Measurements from ENCODE around the gene MEX3C.

DNA sequence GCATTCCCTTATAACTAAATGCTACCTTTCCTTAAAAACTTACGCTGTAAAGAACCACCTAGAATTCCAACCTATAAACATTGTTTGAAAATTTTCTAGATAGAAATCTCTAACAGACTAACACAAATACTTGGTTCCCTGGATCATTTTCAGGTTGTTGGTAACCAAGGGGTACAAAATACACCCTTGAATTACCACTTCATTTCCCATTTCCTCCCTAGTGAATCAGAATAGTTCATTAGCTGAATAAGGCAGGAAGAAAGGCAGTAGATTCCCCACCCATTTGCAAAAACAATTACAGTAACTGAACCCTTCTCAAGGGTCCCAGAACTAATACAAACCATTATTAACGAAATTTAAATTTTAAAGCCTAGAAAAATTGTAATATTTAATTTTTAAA is 5.5 kb downstream of the MEX3C start:
- TF ChIP-seq, protein P1, sequence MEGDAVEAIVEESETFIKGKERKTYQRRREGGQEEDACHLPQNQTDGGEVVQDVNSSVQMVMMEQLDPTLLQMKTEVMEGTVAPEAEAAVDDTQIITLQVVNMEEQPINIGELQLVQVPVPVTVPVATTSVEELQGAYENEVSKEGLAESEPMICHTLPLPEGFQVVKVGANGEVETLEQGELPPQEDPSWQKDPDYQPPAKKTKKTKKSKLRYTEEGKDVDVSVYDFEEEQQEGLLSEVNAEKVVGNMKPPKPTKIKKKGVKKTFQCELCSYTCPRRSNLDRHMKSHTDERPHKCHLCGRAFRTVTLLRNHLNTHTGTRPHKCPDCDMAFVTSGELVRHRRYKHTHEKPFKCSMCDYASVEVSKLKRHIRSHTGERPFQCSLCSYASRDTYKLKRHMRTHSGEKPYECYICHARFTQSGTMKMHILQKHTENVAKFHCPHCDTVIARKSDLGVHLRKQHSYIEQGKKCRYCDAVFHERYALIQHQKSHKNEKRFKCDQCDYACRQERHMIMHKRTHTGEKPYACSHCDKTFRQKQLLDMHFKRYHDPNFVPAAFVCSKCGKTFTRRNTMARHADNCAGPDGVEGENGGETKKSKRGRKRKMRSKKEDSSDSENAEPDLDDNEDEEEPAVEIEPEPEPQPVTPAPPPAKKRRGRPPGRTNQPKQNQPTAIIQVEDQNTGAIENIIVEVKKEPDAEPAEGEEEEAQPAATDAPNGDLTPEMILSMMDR (IDR thresholded peaks at IDR 0.05), result no peak
- TF ChIP-seq POLR2A (IDR thresholded peaks at IDR 0.05), result no peak

All from upper lobe of left lung (tissue), 4 donors.